ENCODE results near the gene MYOCD.

DNA sequence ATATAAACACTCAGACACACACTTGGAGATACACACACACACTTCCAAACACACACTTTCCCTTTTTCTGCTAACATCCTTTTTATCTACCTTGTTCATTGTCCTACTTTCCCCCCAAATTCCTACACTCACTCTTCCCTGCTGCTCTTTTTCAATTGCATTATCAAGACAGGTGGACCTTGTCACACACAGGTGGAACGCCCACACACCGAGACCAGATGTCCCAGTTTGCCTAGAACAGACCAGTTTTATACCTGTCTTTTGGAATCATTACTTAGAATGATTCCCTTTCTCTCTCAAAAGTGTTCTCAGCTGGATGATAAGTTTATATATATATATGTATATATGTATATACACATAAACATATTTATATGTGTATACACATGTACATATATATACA lies 72.9 kb downstream of the MYOCD start:
- TF ChIP-seq ZNF830 (tag by site-specific recombination; IDR thresholded peaks at IDR 0.05; ENCODE audit: low read depth), result no peak
- TF ChIP-seq ZNF354C (tag by site-specific recombination; IDR thresholded peaks at IDR 0.05; ENCODE audit: borderline replicate concordance, low read depth), result no peak
- no peak for TF ChIP-seq CTCF (tag by site-specific recombination; IDR thresholded peaks at IDR 0.05)
- no peak for TF ChIP-seq KLF1 (tag by site-specific recombination; IDR thresholded peaks at IDR 0.05)
- TF ChIP-seq SALL2 (tag by site-specific recombination; IDR thresholded peaks at IDR 0.05; ENCODE audit: borderline replicate concordance), result no peak
- no peak for TF ChIP-seq ZNF423 (tag by site-specific recombination; IDR thresholded peaks at IDR 0.05)
- no peak for TF ChIP-seq ZNF529 (tag by site-specific recombination; IDR thresholded peaks at IDR 0.05; ENCODE audit: insufficient replicate concordance)
- TF ChIP-seq ZNF621 (tag by site-specific recombination; IDR thresholded peaks at IDR 0.05), result no peak
- TF ChIP-seq REST (tag by site-specific recombination; IDR thresholded peaks at IDR 0.05), result no peak
- TF ChIP-seq, protein P1, sequence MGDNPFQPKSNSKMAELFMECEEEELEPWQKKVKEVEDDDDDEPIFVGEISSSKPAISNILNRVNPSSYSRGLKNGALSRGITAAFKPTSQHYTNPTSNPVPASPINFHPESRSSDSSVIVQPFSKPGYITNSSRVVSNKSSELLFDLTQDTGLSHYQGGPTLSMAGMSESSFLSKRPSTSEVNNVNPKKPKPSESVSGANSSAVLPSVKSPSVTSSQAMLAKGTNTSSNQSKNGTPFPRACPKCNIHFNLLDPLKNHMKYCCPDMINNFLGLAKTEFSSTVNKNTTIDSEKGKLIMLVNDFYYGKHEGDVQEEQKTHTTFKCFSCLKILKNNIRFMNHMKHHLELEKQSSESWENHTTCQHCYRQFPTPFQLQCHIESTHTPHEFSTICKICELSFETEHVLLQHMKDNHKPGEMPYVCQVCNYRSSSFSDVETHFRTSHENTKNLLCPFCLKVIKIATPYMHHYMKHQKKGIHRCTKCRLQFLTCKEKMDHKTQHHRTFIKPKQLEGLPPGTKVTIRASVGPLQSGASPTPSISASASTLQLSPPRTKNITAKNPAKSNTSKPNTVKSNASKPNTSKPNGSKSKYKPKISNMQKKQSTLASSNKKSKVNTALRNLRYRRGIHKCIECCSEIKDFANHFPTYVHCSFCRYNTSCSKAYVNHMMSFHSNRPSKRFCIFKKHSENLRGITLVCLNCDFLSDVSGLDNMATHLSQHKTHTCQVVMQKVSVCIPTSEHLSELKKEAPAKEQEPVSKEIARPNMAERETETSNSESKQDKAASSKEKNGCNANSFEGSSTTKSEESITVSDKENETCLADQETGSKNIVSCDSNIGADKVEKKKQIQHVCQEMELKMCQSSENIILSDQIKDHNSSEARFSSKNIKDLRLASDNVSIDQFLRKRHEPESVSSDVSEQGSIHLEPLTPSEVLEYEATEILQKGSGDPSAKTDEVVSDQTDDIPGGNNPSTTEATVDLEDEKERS (tag by site-specific recombination; IDR thresholded peaks at IDR 0.05), result no peak
- TF ChIP-seq TCF7L2 (IDR thresholded peaks at IDR 0.05; ENCODE audit: borderline replicate concordance, low read depth, low read length), result no peak
